NOMO-1 treated with dmso at 0.1 percent for 144 hours (cell line): ENCODE results near the gene SLC1A4.
A peak's percentile ranks its signal among the peaks of the same experiment; 100 is the strongest.
"Not testable (repeated sequence)": the region's sequence is repeated elsewhere in the genome, so short reads cannot be mapped to it uniquely, and the experiment has no call there.

Experiments
- DNase-seq: peaks from one replicate; lab custom pipeline; 2025; ENCODE audit not compliant: unreplicated experiment; lab: John Stamatoyannopoulos, UW

The SLC1A4 gene

GRCh38 chr2:64990876-64991275 is 1.7 kb downstream of the SLC1A4 start:
- DNase-seq = no peak

- DNase-seq = no peak
These were observed 3.0 kb downstream of the SLC1A4 start for GRCh38 chr2:64992218-64992617.

GRCh38 chr2:64992990-64993389 is 3.8 kb downstream of the SLC1A4 start:
- no peak for DNase-seq

- no peak for DNase-seq
These were observed 5.8 kb downstream of the SLC1A4 start for GRCh38 chr2:64995041-64995440.

- DNase-seq = no peak
These were observed 7.7 kb downstream of the SLC1A4 start for GRCh38 chr2:64996871-64997307.

- DNase-seq = no peak
These were observed 9.5 kb downstream of the SLC1A4 start for GRCh38 chr2:64998658-64999061.

- DNase-seq = no peak
These were observed 10.6 kb downstream of the SLC1A4 start for GRCh38 chr2:64999754-65000153.

- no peak for DNase-seq
These were observed 11.4 kb downstream of the SLC1A4 start for GRCh38 chr2:65000644-65001043.

GRCh38 chr2:65003037-65003436 is 13.8 kb downstream of the SLC1A4 start:
- no peak for DNase-seq

GRCh38 chr2:65004232-65004631 is 15.0 kb downstream of the SLC1A4 start:
- DNase-seq = not testable (repeated sequence)

- no peak for DNase-seq
These were observed 24.6 kb downstream of the SLC1A4 start for GRCh38 chr2:65013776-65014175.

GRCh38 chr2:65015731-65016130 is 26.5 kb downstream of the SLC1A4 start:
- DNase-seq = no peak

- DNase-seq = no peak
These were observed 27.6 kb downstream of the SLC1A4 start for GRCh38 chr2:65016789-65017188.

- peak; percentile 88 for DNase-seq
These were observed 28.1 kb downstream of the SLC1A4 start for GRCh38 chr2:65017335-65017734.

- DNase-seq = peak; percentile 92
These were observed 29.0 kb downstream of the SLC1A4 start for GRCh38 chr2:65018141-65018582.

GRCh38 chr2:65019010-65019409 is 29.8 kb downstream of the SLC1A4 start:
- no peak for DNase-seq

- DNase-seq = no peak
These were observed 30.5 kb downstream of the SLC1A4 start for GRCh38 chr2:65019675-65020195.

- DNase-seq = not testable (repeated sequence)
These were observed 31.1 kb downstream of the SLC1A4 start for GRCh38 chr2:65020251-65020650.

- no peak for DNase-seq
These were observed 31.8 kb downstream of the SLC1A4 start for GRCh38 chr2:65020943-65021528.

GRCh38 chr2:65021709-65022108 is 32.5 kb downstream of the SLC1A4 start:
- DNase-seq = no peak

GRCh38 chr2:65022189-65022588 is 33.0 kb downstream of the SLC1A4 start:
- no peak for DNase-seq

GRCh38 chr2:65023742-65024141 is 34.5 kb downstream of the SLC1A4 start:
- no peak for DNase-seq
